WTC11 (cell line): Measurements from ENCODE around the gene PRKCB. TPM values are rescaled to one million over a fixed set of nuclear protein-coding genes. Genes with fewer than 3 reads are reported as not detected.

Source experiments
- ATAC-seq: fragments of 200-7000 bp; cut with Tn5 transposase; 2 replicates; pipeline ENCODE4 v1.10.0; 2021; ENCODE audit warnings: mild to moderate bottlenecking, moderate library complexity
- CTCF ChIA-PET: fragments of 300-600 bp; sonication (Branson Sonifier 250); formaldehyde crosslinking; loops from one replicate; lab custom pipeline; 2021; ENCODE audit warnings: antibody characterized with exemption; lab: Charles Lee
- POLR2A ChIA-PET: fragments of 350-600 bp; sonication (Branson Sonifier 250); formaldehyde crosslinking; loops from one replicate; lab custom pipeline; 2021; ENCODE audit warnings: antibody characterized with exemption; lab: Charles Lee
- DNase-seq: peaks from one replicate; pipeline ENCODE4 v3.0.0; 2021; ENCODE audit warnings: low spot score
- H3K27ac Mint-ChIP-seq: 2 replicates; pipeline ENCODE4 v1.8.0; 2021; ENCODE audit warnings: mixed read lengths
- H3K27me3 Mint-ChIP-seq: 2 replicates; pipeline ENCODE4 v1.8.0; 2021; ENCODE audit warnings: low read depth, mild to moderate bottlenecking, moderate library complexity, mixed read lengths
- H3K36me3 Mint-ChIP-seq: 2 replicates; pipeline ENCODE4 v1.8.0; 2021; ENCODE audit warnings: mixed read lengths
- H3K4me1 Mint-ChIP-seq: 2 replicates; pipeline ENCODE4 v1.8.0; 2022; ENCODE audit warnings: mixed read lengths
- H3K4me3 Mint-ChIP-seq: 2 replicates; pipeline ENCODE4 v1.8.0; 2021; ENCODE audit warnings: mild to moderate bottlenecking, moderate library complexity, mixed read lengths
- H3K9me3 Mint-ChIP-seq: 2 replicates; pipeline ENCODE4 v1.8.0; 2021; ENCODE audit warnings: mixed read lengths
- ATF1 ChIP-seq: sonication (generic); formaldehyde crosslinking; IDR thresholded peaks from 2 replicates; pipeline ENCODE4 v1.8.1; 2023; ENCODE audit warnings: mild to moderate bottlenecking, moderate library complexity, missing genetic modification reagents
- CBFB ChIP-seq: sonication (generic); formaldehyde crosslinking; IDR thresholded peaks from 2 replicates; pipeline ENCODE4 v1.8.1; 2022; ENCODE audit warnings: mild to moderate bottlenecking, low read depth, missing genetic modification reagents
- CREB1 ChIP-seq: sonication (generic); formaldehyde crosslinking; IDR thresholded peaks from 2 replicates; pipeline ENCODE4 v1.8.0; 2023; ENCODE audit warnings: mild to moderate bottlenecking, missing genetic modification reagents
- CTCF ChIP-seq: fragments of 200-600 bp; IDR thresholded peaks from 2 replicates; pipeline ENCODE4 v1.8.0; 2022; ENCODE audit warnings: antibody characterized with exemption
- ELF4 ChIP-seq: sonication (generic); formaldehyde crosslinking; IDR thresholded peaks from 2 replicates; pipeline ENCODE4 v1.8.1; 2022; ENCODE audit warnings: low read depth, mild to moderate bottlenecking, moderate library complexity, missing genetic modification reagents
- EMX1 ChIP-seq: fragments of 250-450 bp; sonication (Bioruptor Pico); IDR thresholded peaks from 2 replicates; pipeline ENCODE4 v1.8.0; 2021; ENCODE audit warnings: mild to moderate bottlenecking
- ERG ChIP-seq: fragments of 250-450 bp; sonication (Bioruptor Pico); IDR thresholded peaks from 2 replicates; pipeline ENCODE4 v1.8.0; 2021; ENCODE audit warnings: mild to moderate bottlenecking
- GABPB1 ChIP-seq: sonication (generic); formaldehyde crosslinking; IDR thresholded peaks from 2 replicates; pipeline ENCODE4 v1.8.1; 2023; ENCODE audit warnings: mild to moderate bottlenecking, missing genetic modification reagents
- GRHL2 ChIP-seq: fragments of 250-450 bp; sonication (Bioruptor Pico); IDR thresholded peaks from 2 replicates; pipeline ENCODE4 v1.8.0; 2022; ENCODE audit warnings: mild to moderate bottlenecking, moderate library complexity; ENCODE audit not compliant: insufficient replicate concordance, severe bottlenecking
- HMGA2 ChIP-seq: fragments of 250-450 bp; sonication (Bioruptor Pico); IDR thresholded peaks from 2 replicates; pipeline ENCODE4 v1.4.0; 2021; ENCODE audit warnings: mild to moderate bottlenecking, moderate library complexity
- KAT7 ChIP-seq: sonication (generic); formaldehyde crosslinking; IDR thresholded peaks from 2 replicates; pipeline ENCODE4 v1.8.1; 2023; ENCODE audit warnings: missing genetic modification reagents, mild to moderate bottlenecking, borderline replicate concordance
- MXD4 ChIP-seq: fragments of 250-450 bp; sonication (Bioruptor Pico); IDR thresholded peaks from 2 replicates; pipeline ENCODE4 v1.8.0; 2021; ENCODE audit warnings: mild to moderate bottlenecking, moderate library complexity, borderline replicate concordance
- NFE2L1 ChIP-seq: sonication (generic); formaldehyde crosslinking; IDR thresholded peaks from 2 replicates; pipeline ENCODE4 v1.8.1; 2023; ENCODE audit warnings: missing genetic modification reagents
- NR2C2 ChIP-seq: sonication (generic); formaldehyde crosslinking; IDR thresholded peaks from 2 replicates; pipeline ENCODE4 v1.8.0; 2022; ENCODE audit warnings: mild to moderate bottlenecking, missing genetic modification reagents
- OVOL2 ChIP-seq: fragments of 250-450 bp; sonication (Bioruptor Pico); IDR thresholded peaks from 2 replicates; pipeline ENCODE4 v1.9.0; 2021; ENCODE audit warnings: mild to moderate bottlenecking, borderline replicate concordance
- SOX15 ChIP-seq: fragments of 250-450 bp; sonication (Bioruptor Pico); IDR thresholded peaks from 2 replicates; pipeline ENCODE4 v1.9.0; 2021; ENCODE audit warnings: mild to moderate bottlenecking
- TEAD1 ChIP-seq: sonication (generic); formaldehyde crosslinking; IDR thresholded peaks from 2 replicates; pipeline ENCODE4 v1.8.0; 2022; ENCODE audit warnings: mild to moderate bottlenecking, missing genetic modification reagents
- ZMAT4 ChIP-seq: fragments of 250-450 bp; sonication (Bioruptor Pico); IDR thresholded peaks from 2 replicates; pipeline ENCODE4 v1.9.0; 2021; ENCODE audit warnings: mild to moderate bottlenecking
- ZNF121 ChIP-seq: sonication (generic); formaldehyde crosslinking; IDR thresholded peaks from 2 replicates; pipeline ENCODE4 v1.8.0; 2023; ENCODE audit warnings: missing genetic modification reagents
- ZNF138 ChIP-seq: sonication (generic); formaldehyde crosslinking; conservative IDR thresholded peaks from 2 replicates; pipeline ENCODE4 v1.8.1; 2022; ENCODE audit warnings: mild to moderate bottlenecking, moderate library complexity, missing genetic modification reagents
- ZNF232 ChIP-seq: sonication (generic); formaldehyde crosslinking; IDR thresholded peaks from 2 replicates; pipeline ENCODE4 v1.8.0; 2022; ENCODE audit warnings: mild to moderate bottlenecking, missing genetic modification reagents
- ZNF263 ChIP-seq: sonication (generic); formaldehyde crosslinking; IDR thresholded peaks from 2 replicates; pipeline ENCODE4 v1.8.1; 2022; ENCODE audit warnings: low read depth, mild to moderate bottlenecking, moderate library complexity, missing genetic modification reagents
- ZNF512 ChIP-seq: sonication (generic); formaldehyde crosslinking; IDR thresholded peaks from 2 replicates; pipeline ENCODE4 v1.8.1; 2022; ENCODE audit warnings: missing genetic modification reagents, borderline replicate concordance
- total RNA-seq: library from RNA; stranded (reverse); gene quantifications from 3 replicates; pipeline ENCODE4 v1.2.3, GENCODE V29; 2021
- TF ChIP-seq, protein P1 (sequence below): fragments of 250-450 bp; sonication (Bioruptor Pico); IDR thresholded peaks from 2 replicates; pipeline ENCODE4 v1.9.0; 2021; ENCODE audit warnings: mild to moderate bottlenecking, borderline replicate concordance
- TF ChIP-seq, protein P2 (sequence below): sonication (generic); formaldehyde crosslinking; IDR thresholded peaks from 2 replicates; pipeline ENCODE4 v1.8.1; 2022; ENCODE audit warnings: mild to moderate bottlenecking, moderate library complexity, missing genetic modification reagents

Gene PRKCB
- total RNA-seq, 1 experiment from 2014 or later, result 6.9 TPM

DNA sequence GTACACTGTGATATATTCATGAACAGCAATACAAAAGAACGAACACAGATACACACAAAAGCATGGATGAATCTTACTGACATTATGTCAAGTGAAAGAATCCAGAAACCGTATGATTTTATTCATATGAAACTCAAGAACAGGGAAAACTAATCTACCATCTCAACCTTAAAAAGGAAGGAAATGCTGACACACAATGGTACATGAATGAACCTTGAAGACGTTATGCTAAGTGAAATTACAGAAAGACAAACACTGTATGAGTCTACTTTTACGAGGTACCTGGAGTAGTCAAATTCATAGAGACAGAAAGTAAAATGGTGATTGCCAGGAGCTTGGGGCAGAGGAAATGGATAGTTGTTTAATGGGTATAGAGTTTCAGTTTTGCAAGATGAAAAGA is 8.7 kb upstream of the PRKCB start:
- TF ChIP-seq HMGA2 (CRISPR knock-in tag) (no peak), SOX15 (CRISPR knock-in tag) (no peak), MXD4 (CRISPR knock-in tag) (no peak), ELF4 (no peak), EMX1 (no peak), ZMAT4 (CRISPR knock-in tag) (no peak), ZNF512 (CRISPR knock-in tag) (no peak), ATF1 (CRISPR knock-in tag) (no peak), KAT7 (no peak), ERG (CRISPR knock-in tag) (no peak), NR2C2 (CRISPR knock-in tag) (no peak), ZNF232 (CRISPR knock-in tag) (no peak), GRHL2 (CRISPR knock-in tag) (no peak), NFE2L1 (CRISPR knock-in tag) (no peak), ZNF263 (CRISPR knock-in tag) (no peak)
- DNase-seq (no peak), ATAC-seq (no peak)
- Mint-ChIP-seq H3K4me1 (no peaks in the 10 kb centered on the region), H3K27ac (no peak overlapping the region), H3K9me3 (peaks cover 33% of the 10 kb centered on the region), H3K4me3 (no peak overlapping the region), H3K36me3 (peaks cover 4% of the 10 kb centered on the region; the same call in 1 of the 2 replicates), H3K27me3 (peaks cover 48% of the 10 kb centered on the region)
- CTCF ChIA-PET, result interaction anchor here (1.3 kb wide), 1 partner anchor 24 kb away, joined by 4 read pairs; no protein-coding TSS in a partner anchor
- POLR2A ChIA-PET, result no interaction called here

GRCh38 chr16:23829454-23829853 is 6.3 kb upstream of the PRKCB start:
- Mint-ChIP-seq H3K27me3 (peaks cover 68% of the 10 kb centered on the region), H3K36me3 (peaks cover 4% of the 10 kb centered on the region; the same call in 1 of the 2 replicates), H3K27ac (no peak overlapping the region), H3K9me3 (peaks cover 32% of the 10 kb centered on the region), H3K4me1 (no peaks in the 10 kb centered on the region; the same call in 1 of the 2 replicates), H3K4me3 (no peak overlapping the region)
- DNase-seq, result no peak
- CTCF ChIA-PET, result no interaction called here
- POLR2A ChIA-PET, result no interaction called here
- no peak for ATAC-seq
- TF ChIP-seq TEAD1 (no peak), GABPB1 (CRISPR knock-in tag) (no peak), ERG (CRISPR knock-in tag) (no peak), MXD4 (CRISPR knock-in tag) (no peak), CBFB (CRISPR knock-in tag) (no peak), ZNF121 (no peak), ZNF138 (CRISPR knock-in tag) (no peak), GRHL2 (CRISPR knock-in tag) (no peak), OVOL2 (CRISPR knock-in tag) (no peak), CREB1 (no peak), CTCF (no peak)
- TF ChIP-seq, protein P1, sequence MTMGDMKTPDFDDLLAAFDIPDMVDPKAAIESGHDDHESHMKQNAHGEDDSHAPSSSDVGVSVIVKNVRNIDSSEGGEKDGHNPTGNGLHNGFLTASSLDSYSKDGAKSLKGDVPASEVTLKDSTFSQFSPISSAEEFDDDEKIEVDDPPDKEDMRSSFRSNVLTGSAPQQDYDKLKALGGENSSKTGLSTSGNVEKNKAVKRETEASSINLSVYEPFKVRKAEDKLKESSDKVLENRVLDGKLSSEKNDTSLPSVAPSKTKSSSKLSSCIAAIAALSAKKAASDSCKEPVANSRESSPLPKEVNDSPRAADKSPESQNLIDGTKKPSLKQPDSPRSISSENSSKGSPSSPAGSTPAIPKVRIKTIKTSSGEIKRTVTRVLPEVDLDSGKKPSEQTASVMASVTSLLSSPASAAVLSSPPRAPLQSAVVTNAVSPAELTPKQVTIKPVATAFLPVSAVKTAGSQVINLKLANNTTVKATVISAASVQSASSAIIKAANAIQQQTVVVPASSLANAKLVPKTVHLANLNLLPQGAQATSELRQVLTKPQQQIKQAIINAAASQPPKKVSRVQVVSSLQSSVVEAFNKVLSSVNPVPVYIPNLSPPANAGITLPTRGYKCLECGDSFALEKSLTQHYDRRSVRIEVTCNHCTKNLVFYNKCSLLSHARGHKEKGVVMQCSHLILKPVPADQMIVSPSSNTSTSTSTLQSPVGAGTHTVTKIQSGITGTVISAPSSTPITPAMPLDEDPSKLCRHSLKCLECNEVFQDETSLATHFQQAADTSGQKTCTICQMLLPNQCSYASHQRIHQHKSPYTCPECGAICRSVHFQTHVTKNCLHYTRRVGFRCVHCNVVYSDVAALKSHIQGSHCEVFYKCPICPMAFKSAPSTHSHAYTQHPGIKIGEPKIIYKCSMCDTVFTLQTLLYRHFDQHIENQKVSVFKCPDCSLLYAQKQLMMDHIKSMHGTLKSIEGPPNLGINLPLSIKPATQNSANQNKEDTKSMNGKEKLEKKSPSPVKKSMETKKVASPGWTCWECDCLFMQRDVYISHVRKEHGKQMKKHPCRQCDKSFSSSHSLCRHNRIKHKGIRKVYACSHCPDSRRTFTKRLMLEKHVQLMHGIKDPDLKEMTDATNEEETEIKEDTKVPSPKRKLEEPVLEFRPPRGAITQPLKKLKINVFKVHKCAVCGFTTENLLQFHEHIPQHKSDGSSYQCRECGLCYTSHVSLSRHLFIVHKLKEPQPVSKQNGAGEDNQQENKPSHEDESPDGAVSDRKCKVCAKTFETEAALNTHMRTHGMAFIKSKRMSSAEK, result no peak
- TF ChIP-seq, protein P2, sequence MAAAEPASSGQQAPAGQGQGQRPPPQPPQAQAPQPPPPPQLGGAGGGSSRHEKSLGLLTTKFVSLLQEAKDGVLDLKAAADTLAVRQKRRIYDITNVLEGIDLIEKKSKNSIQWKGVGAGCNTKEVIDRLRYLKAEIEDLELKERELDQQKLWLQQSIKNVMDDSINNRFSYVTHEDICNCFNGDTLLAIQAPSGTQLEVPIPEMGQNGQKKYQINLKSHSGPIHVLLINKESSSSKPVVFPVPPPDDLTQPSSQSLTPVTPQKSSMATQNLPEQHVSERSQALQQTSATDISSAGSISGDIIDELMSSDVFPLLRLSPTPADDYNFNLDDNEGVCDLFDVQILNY (CRISPR knock-in tag), result no peak
